Measurements from ENCODE around the gene EXOC7. TPM values are rescaled to one million over a fixed set of nuclear protein-coding genes. Genes with fewer than 3 reads are reported as not detected.

EXOC7 gene
- total RNA-seq, 1 donor from 2014 or later, result 80.1 TPM

DNA sequence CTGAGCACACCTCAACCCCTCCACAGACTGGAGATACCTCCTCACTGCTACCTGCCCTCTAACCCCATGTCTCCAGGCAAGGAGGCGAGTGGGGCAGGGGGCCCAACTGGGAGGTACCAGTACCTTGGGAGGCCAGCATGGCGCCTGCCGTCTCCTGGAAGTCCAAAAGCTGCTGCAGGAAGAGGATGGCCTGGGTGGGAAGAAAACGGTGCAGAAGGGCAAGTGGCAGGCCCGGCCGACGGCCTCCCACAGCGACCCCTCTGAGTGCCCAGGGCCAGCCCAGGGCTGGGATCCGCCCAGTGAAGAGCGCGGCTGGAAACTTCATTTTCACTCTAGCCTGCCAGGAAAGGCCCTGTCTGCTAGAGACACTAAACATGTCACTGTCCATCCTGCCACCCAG, 16.1 kb downstream of the EXOC7 start:
- H3K27me3 ChIP-seq (ENCODE audit: control insufficient read depth, insufficient read depth, low read length), result no peaks in the 10 kb centered on the region
- peaks cover 2% of the 10 kb centered on the region for H3K36me3 ChIP-seq (ENCODE audit: control insufficient read depth, insufficient read depth, low read length)
- TF ChIP-seq, protein P1, sequence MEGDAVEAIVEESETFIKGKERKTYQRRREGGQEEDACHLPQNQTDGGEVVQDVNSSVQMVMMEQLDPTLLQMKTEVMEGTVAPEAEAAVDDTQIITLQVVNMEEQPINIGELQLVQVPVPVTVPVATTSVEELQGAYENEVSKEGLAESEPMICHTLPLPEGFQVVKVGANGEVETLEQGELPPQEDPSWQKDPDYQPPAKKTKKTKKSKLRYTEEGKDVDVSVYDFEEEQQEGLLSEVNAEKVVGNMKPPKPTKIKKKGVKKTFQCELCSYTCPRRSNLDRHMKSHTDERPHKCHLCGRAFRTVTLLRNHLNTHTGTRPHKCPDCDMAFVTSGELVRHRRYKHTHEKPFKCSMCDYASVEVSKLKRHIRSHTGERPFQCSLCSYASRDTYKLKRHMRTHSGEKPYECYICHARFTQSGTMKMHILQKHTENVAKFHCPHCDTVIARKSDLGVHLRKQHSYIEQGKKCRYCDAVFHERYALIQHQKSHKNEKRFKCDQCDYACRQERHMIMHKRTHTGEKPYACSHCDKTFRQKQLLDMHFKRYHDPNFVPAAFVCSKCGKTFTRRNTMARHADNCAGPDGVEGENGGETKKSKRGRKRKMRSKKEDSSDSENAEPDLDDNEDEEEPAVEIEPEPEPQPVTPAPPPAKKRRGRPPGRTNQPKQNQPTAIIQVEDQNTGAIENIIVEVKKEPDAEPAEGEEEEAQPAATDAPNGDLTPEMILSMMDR (IDR thresholded peaks at IDR 0.05; ENCODE audit: insufficient read depth, low read length, poor library complexity, severe bottlenecking), result no peak
- DNase-seq (ENCODE audit: low read depth), result no peak
- H3K4me3 ChIP-seq (ENCODE audit: low read depth, low read length), result no peak overlapping the region

DNA sequence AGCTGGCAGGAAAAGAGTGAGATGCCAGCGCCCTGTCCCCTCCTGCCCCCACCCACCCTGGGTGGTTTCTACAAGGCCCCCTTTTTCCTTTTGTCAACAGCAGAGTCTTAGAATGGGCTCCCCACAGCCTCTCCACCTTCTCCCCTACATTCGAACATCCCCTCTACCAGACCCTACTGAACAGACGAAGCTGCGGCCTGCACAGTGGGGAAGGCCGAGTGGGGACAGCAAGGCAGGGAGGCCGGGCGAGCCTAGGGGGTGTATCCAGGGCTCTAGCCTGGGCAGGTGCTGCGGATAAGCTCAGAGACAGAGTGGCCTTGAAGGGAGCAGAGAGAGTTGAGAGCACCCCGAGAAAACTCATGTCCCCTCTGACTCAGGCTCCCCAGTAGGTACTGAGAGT, 17.2 kb downstream of the EXOC7 start:
- no peak for DNase-seq (ENCODE audit: low read depth)
- Histone ChIP-seq H3K27me3 (ENCODE audit: control insufficient read depth, insufficient read depth, low read length) (peaks cover 3% of the 10 kb centered on the region), H3K4me3 (ENCODE audit: low read depth, low read length) (no peak overlapping the region), H3K36me3 (ENCODE audit: control insufficient read depth, insufficient read depth, low read length) (peaks cover 2% of the 10 kb centered on the region)
- TF ChIP-seq, protein P1 (IDR thresholded peaks at IDR 0.05; ENCODE audit: insufficient read depth, low read length, poor library complexity, severe bottlenecking), result no peak

- no peak for DNase-seq (ENCODE audit: low read depth)
- H3K36me3 ChIP-seq (ENCODE audit: control insufficient read depth, insufficient read depth, low read length), result peaks cover 2% of the 10 kb centered on the region
- TF ChIP-seq, protein P1 (IDR thresholded peaks at IDR 0.05; ENCODE audit: insufficient read depth, low read length, poor library complexity, severe bottlenecking), result no peak
Observed at GRCh38 chr17:76085731-76086366, 17.7 kb downstream of the EXOC7 start.

DNA sequence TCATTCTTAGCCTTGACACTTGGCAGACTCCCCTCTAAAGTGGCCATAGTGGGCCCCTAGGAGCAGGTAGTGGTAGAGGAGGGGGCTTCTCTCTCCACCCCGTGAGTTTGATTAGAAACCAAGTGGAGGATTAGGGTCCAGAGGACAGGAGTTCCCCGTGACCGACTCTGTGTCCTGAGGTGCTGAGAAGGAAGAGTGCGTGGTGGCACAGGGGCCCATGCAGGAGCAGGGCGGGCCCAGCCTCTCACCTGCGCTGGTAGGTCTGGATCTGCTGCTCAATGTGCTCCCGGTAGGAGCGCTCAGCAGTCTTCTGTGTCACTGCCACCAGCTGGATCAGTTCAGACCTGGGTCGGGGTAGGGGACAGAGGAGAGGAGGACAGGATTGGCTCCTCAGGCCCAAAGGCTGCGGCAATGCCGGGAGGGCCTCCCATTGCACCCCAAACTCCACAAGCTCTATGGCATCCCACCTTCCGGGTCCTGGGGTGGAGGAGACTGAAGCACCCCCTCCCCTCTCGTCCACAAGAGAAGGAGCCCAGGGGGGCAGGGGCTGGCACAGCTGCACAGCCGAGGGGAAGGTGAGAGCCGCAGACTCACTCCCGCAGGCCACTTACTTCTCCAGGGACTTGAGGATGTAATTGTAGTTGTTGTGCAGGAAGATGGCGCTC, 18.4 kb downstream of the EXOC7 start:
- no peak for DNase-seq (ENCODE audit: low read depth)
- TF ChIP-seq, protein P1 (IDR thresholded peaks at IDR 0.05; ENCODE audit: insufficient read depth, low read length, poor library complexity, severe bottlenecking), result no peak
- peaks cover 2% of the 10 kb centered on the region for H3K36me3 ChIP-seq (ENCODE audit: control insufficient read depth, insufficient read depth, low read length)
- H3K4me3 ChIP-seq (ENCODE audit: low read depth, low read length), result no peak overlapping the region
- H3K27me3 ChIP-seq (ENCODE audit: control insufficient read depth, insufficient read depth, low read length), result peaks cover 15% of the 10 kb centered on the region

More at GRCh38 chr17:76085731-76086366, 17.7 kb downstream of the EXOC7 start:
- H3K4me3 ChIP-seq (ENCODE audit: low read depth, low read length), result no peak overlapping the region
- peaks cover 8% of the 10 kb centered on the region for H3K27me3 ChIP-seq (ENCODE audit: control insufficient read depth, insufficient read depth, low read length)

- Histone ChIP-seq H3K36me3 (ENCODE audit: control insufficient read depth, insufficient read depth, low read length) (peaks cover 2% of the 10 kb centered on the region), H3K4me3 (ENCODE audit: low read depth, low read length) (no peak overlapping the region), H3K27me3 (ENCODE audit: control insufficient read depth, insufficient read depth, low read length) (peaks cover 30% of the 10 kb centered on the region)
- no peak for DNase-seq (ENCODE audit: low read depth)
- TF ChIP-seq, protein P1 (IDR thresholded peaks at IDR 0.05; ENCODE audit: insufficient read depth, low read length, poor library complexity, severe bottlenecking), result no peak
Observed at GRCh38 chr17:76083536-76084182, 19.9 kb downstream of the EXOC7 start.
